ENCODE measurements around the gene CYP46A1. TPM values are rescaled to one million over a fixed set of nuclear protein-coding genes. Genes with fewer than 3 reads are reported as not detected.
A peak's percentile ranks its signal among the peaks of the same experiment; 100 is the strongest.
"Not testable (repeated sequence)": the region's sequence is repeated elsewhere in the genome, so short reads cannot be mapped to it uniquely, and the experiment has no call there.

The CYP46A1 gene
- total and polyA plus RNA-seq, 3 donors from 2014 or later: 2.5 to 4.6 (median 4.2) TPM

- intact Hi-C loops (cut with DNase I; ENCODE audit: low total_unique reads): no loop called here
- Histone ChIP-seq H3K27me3 (no peaks in the 10 kb centered on the region), H3K4me1 (peaks cover 3% of the 10 kb centered on the region), H3K36me3 (ENCODE audit: low read depth, missing control alignments) (no peaks in the 10 kb centered on the region), H3K27ac (no peak overlapping the region), H3K4me3 (no peak overlapping the region), H3K9me3 (no peaks in the 10 kb centered on the region)
- WGBS, 2 donors: 48 to 56% methylated on average over 1 of the region's 1 CpG
- DNase-seq: no peak
- TF ChIP-seq POLR2A (IDR thresholded peaks at IDR 0.05): no peak
- no peak for TF ChIP-seq CTCF (IDR thresholded peaks at IDR 0.05)
These were observed 26.4 kb upstream of the CYP46A1 start for GRCh38 chr14:99657645-99658155.

GRCh38 chr14:99658218-99658845 is 25.8 kb upstream of the CYP46A1 start:
- no peak overlapping the region for H3K4me3 ChIP-seq
- no peaks in the 10 kb centered on the region for H3K36me3 ChIP-seq (ENCODE audit: low read depth, missing control alignments)
- WGBS, 2 donors: 59 to 60% methylated on average over 15 of the region's 15 CpGs
- no peak for TF ChIP-seq CTCF (IDR thresholded peaks at IDR 0.05)
- TF ChIP-seq POLR2A (IDR thresholded peaks at IDR 0.05): no peak
- intact Hi-C loops (cut with DNase I; ENCODE audit: low total_unique reads): no loop called here
- no peak overlapping the region for H3K27ac ChIP-seq
- H3K27me3 ChIP-seq: no peaks in the 10 kb centered on the region
- H3K9me3 ChIP-seq: no peaks in the 10 kb centered on the region
- DNase-seq: no peak
- peaks cover 3% of the 10 kb centered on the region for H3K4me1 ChIP-seq

GRCh38 chr14:99659333-99659741 is 24.8 kb upstream of the CYP46A1 start:
- intact Hi-C loops (cut with DNase I; ENCODE audit: low total_unique reads): no loop called here
- TF ChIP-seq POLR2A (IDR thresholded peaks at IDR 0.05) (no peak), CTCF (IDR thresholded peaks at IDR 0.05) (no peak)
- Histone ChIP-seq H3K9me3 (no peaks in the 10 kb centered on the region), H3K36me3 (ENCODE audit: low read depth, missing control alignments) (no peaks in the 10 kb centered on the region), H3K27me3 (no peaks in the 10 kb centered on the region), H3K4me1 (peaks cover 3% of the 10 kb centered on the region), H3K27ac (no peak overlapping the region), H3K4me3 (peak overlapping the region in 1 of 2 donors; percentile 23)
- no peak for DNase-seq
- 36 to 37% methylated on average over 12 to 55 of the region's 58 CpGs for WGBS, 2 donors

GRCh38 chr14:99660006-99660566 is 24.0 kb upstream of the CYP46A1 start:
- DNase-seq: no peak
- intact Hi-C loops (cut with DNase I; ENCODE audit: low total_unique reads): no loop called here
- Histone ChIP-seq H3K27ac (no peak overlapping the region), H3K36me3 (ENCODE audit: low read depth, missing control alignments) (no peaks in the 10 kb centered on the region), H3K4me3 (no peak overlapping the region), H3K27me3 (no peaks in the 10 kb centered on the region), H3K4me1 (peaks cover 3% of the 10 kb centered on the region), H3K9me3 (no peaks in the 10 kb centered on the region)
- no peak for TF ChIP-seq POLR2A (IDR thresholded peaks at IDR 0.05)
- no peak for TF ChIP-seq CTCF (IDR thresholded peaks at IDR 0.05)
- 46% methylated on average over 18 to 37 of the region's 37 CpGs for WGBS, 2 donors

GRCh38 chr14:99660794-99661193 is 23.3 kb upstream of the CYP46A1 start:
- TF ChIP-seq CTCF (IDR thresholded peaks at IDR 0.05) (no peak), POLR2A (IDR thresholded peaks at IDR 0.05) (no peak)
- H3K27ac ChIP-seq: no peak overlapping the region
- H3K9me3 ChIP-seq: no peaks in the 10 kb centered on the region
- no peak overlapping the region for H3K4me3 ChIP-seq
- whole genome bisulfite sequencing, 2 donors: 61% methylated on average over 4 of the region's 4 CpGs
- no peaks in the 10 kb centered on the region for H3K27me3 ChIP-seq
- peaks cover 3% of the 10 kb centered on the region for H3K4me1 ChIP-seq
- DNase-seq: no peak
- no peaks in the 10 kb centered on the region for H3K36me3 ChIP-seq (ENCODE audit: low read depth, missing control alignments)
- intact Hi-C loops (cut with DNase I; ENCODE audit: low total_unique reads): no loop called here

- DNase-seq; H3K36me3 ChIP-seq (ENCODE audit: low read depth, missing control alignments); intact Hi-C loops (cut with DNase I; ENCODE audit: low total_unique reads): not testable (repeated sequence)
These were observed 22.9 kb upstream of the CYP46A1 start for GRCh38 chr14:99661206-99661605.

More at GRCh38 chr14:99661206-99661605, 22.9 kb upstream of the CYP46A1 start:
- H3K9me3 ChIP-seq, H3K27me3 ChIP-seq, H3K4me3 ChIP-seq, H3K27ac ChIP-seq, H3K4me1 ChIP-seq: not testable (repeated sequence)
